ENCODE results near the gene UBXN7.

GRCh38 chr3:196477678-196478077, 45.5 kb upstream of the UBXN7 start:
- TF ChIP-seq CTCF (conservative IDR thresholded peaks at IDR 0.05; ENCODE audit: low read depth, low read length) (no peak), CEBPB (IDR thresholded peaks at IDR 0.05; ENCODE audit: low read depth, low read length) (no peak), ELK1 (IDR thresholded peaks at IDR 0.05; ENCODE audit: borderline replicate concordance, low read depth, low read length) (no peak), RCOR1 (IDR thresholded peaks at IDR 0.05; ENCODE audit: insufficient replicate concordance, low read length) (no peak), POLR2A (IDR thresholded peaks at IDR 0.05; ENCODE audit: low read depth, low read length) (no peak), RFX5 (IDR thresholded peaks at IDR 0.05; ENCODE audit: low read depth, low read length) (no peak), USF2 (IDR thresholded peaks at IDR 0.05; ENCODE audit: low read depth, low read length) (no peak)
